IPS-18c (cell line): ENCODE data around the gene DAB2IP.
"Not testable (repeated sequence)": the region's sequence is repeated elsewhere in the genome, so short reads cannot be mapped to it uniquely, and the experiment has no call there.

Experiments
- H3K4me3 ChIP-seq: 2 replicates; pipeline ENCODE4 v1.7.0; 2013; ENCODE audit warnings: low read depth, mild to moderate bottlenecking, low read length, moderate library complexity; ENCODE audit not compliant: insufficient read depth
- H3K9me3 ChIP-seq: one replicate; pipeline ENCODE4 v1.6.1; 2013; ENCODE audit warnings: mild to moderate bottlenecking, low read length, moderate library complexity; ENCODE audit not compliant: control insufficient read depth, insufficient read depth

The DAB2IP gene

DNA sequence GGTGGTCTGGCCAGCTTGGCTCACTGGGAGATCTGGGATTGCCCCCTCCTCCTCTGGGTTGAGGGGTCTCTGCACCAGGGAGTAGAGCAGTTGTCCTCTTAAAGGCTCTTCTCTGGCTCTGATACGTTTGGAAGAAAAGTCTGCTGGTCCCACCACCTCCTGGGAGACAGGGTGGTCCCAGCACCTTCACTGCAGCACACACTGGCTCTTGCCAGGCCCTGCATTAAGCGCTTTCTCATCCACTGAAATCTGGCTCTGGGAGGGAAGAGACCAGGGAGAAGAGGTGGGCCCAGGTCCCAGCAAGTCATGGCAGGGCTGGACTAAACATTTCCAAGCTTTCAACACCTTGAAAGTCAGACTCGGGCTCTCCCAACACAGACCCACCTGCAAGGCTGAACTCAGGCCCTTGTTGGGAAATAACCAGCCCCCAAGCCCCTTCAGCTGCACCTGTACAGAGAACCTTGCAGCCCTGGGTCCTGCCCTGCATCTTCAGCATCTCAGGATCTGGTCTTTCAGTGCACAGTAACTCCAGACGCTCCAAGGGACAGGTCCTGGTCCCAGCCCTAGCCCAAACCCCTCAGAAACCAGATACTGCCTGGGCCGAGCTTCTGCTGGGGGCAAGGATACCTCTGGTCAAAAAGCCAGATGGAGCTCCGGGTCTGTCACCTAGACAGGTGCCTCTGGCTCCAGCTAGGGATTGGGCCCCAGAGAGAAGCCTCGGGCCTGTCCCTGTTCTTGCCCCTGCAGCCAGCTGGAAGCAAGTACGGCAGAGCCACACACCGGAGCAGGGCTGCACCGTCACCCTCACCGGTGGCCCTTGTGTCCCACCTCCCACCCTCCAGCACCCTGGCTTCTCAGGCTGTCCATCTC is 134.5 kb downstream of the DAB2IP start:
- no peaks in the 10 kb centered on the region for H3K9me3 ChIP-seq
- H3K4me3 ChIP-seq, result no peak overlapping the region

GRCh38 chr9:121786543-121786948 is 135.1 kb downstream of the DAB2IP start:
- Histone ChIP-seq H3K9me3 (no peaks in the 10 kb centered on the region), H3K4me3 (no peak overlapping the region)

DNA sequence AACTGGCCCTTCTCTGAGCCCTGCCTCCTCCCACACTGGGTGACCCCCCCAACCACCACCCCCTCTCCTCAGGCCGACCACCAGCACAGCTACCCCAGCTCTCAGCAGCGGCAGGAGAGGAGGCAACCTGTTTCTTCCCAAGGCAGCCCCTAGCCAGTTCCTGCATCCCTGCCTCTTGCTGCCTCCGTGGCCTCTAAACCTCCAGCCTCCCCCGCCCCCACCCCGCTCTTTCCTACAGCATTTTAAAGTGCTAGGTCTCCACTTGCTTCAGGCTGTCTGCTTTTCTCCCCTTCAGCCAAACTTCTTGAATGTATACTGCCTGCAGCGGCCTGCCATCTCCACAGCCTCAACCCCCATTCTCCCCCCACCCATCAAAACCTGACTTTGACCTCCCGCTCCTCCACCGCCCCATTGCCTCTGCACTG is 135.6 kb downstream of the DAB2IP start:
- no peaks in the 10 kb centered on the region for H3K9me3 ChIP-seq
- H3K4me3 ChIP-seq, result no peak overlapping the region

- Histone ChIP-seq H3K9me3 (no peaks in the 10 kb centered on the region), H3K4me3 (no peak overlapping the region)
Measured at GRCh38 chr9:121788686-121789366, 137.4 kb downstream of the DAB2IP start.

GRCh38 chr9:121790841-121791240 is 139.4 kb downstream of the DAB2IP start:
- no peaks in the 10 kb centered on the region for H3K9me3 ChIP-seq
- H3K4me3 ChIP-seq, result no peak overlapping the region

DNA sequence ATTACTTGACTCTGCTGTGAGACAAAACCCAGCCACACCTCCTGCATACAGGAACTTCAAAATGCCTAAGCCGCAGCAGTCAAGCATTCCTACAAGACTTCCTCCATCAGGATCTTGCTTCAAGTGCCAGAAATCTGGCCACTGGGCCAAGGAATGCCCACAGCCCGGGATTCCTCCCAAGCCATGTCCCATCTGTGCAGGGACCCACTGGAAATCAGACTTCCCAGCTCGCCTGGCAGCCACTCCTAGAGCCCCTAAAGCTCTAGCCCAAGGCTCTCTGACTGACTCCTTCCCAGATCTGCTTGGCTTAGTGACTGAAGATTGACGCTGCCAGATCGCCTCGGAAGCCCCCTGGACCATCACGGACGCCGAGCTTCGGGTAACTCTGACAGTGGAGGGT is 141.0 kb downstream of the DAB2IP start:
- H3K4me3 ChIP-seq, H3K9me3 ChIP-seq: not testable (repeated sequence)

DNA sequence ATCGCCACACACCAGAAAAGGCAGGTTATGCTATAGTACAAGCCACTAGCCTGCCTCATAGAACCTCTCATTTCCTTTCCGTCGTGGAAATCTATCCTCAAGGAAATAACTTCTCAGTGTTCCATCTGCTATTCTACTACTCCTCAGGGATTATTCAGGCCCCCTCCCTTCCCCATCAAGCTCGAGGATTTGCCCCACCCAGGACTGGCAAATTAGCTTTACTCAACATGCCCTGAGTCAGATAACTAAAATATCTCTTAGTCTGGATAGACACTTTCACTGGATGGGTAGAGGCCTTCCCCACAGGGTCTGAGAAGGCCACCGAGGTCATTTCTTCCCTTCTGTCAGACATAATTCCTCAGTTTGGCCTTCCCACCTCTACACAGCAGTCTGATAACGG is 142.9 kb downstream of the DAB2IP start:
- H3K4me3 ChIP-seq, H3K9me3 ChIP-seq: not testable (repeated sequence)

DNA sequence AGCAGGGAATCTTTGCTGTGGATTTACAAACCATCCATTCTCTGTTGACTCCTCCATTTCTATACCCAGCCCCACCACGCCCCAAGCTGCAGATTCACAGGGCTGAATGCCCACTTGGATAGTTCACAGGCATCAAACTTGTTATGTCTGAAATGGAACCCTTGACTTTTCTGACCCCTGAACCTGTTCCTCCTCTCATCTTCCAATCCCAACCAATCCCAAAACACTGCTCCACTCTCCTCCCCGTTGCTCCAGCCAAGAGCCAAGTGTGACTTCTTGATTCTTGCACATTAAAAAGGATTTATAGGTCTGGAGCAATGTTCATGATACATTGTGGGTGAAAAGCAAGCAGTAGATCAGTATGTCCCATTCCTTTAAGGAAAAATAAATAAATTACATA is 145.6 kb downstream of the DAB2IP start:
- Histone ChIP-seq H3K9me3 (no peaks in the 10 kb centered on the region), H3K4me3 (no peak overlapping the region)

- H3K4me3 ChIP-seq, result no peak overlapping the region
- H3K9me3 ChIP-seq, result no peaks in the 10 kb centered on the region
Measured at GRCh38 chr9:121798941-121799340, 147.5 kb downstream of the DAB2IP start.

DNA sequence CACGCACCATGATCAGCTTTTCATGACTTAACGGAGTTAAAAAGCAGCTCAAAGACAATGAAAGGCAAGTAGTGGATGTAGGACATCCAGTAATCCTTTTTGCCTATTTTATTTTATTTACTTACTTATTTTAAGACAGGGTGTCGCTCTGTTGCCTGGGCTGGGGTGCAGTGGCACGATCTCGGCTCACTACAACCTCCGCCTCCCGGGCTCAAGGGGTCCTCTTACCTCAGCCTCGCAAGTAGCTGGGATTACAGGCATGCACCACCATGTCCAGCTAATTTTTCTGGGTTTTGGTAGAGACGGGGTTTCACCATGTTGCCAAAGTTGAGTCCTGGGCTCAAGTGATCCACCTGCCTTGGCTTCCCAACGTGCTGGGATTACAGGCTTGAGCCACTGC is 148.9 kb downstream of the DAB2IP start:
- Histone ChIP-seq H3K4me3 (no peak overlapping the region), H3K9me3 (no peaks in the 10 kb centered on the region)

DNA sequence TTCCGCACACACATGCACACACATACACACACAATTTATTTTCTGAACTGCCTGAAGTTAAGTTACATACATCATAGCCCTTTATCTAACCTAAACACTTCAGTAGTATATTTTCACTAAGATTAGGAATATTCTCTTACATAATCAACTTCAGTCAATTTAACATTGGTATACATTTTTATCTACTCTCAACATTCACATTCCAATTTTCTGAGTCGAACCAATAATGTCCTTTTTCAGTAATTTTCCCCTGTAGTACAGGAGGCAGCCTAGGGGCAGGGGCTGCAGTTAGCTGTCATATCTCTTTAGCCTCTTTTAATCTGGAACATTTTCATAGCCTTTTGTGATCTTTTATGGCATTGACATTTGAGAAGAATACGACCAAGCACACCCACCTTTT is 150.1 kb downstream of the DAB2IP start:
- no peak overlapping the region for H3K4me3 ChIP-seq
- no peaks in the 10 kb centered on the region for H3K9me3 ChIP-seq

DNA sequence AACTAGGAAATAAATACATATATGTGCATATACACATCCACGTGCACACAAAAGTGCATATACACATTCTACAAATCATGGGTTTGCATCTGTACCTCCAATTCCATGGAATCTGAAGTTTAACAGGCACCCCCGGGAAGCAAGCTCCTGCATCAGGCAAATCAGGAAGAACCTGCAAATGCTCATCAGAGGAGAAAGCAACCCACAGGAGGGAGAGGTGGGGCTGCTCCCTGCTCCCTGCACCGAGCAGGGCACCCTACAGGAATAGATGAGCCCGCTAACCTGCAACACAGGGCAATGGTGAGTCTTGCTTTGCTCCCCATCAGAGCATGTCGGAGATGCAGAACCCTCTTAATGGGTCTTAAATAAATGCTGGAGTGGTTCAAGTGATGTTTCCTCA is 151.3 kb downstream of the DAB2IP start:
- H3K9me3 ChIP-seq, result no peaks in the 10 kb centered on the region

GRCh38 chr9:121807069-121807822 is 155.8 kb downstream of the DAB2IP start:
- Histone ChIP-seq H3K9me3 (no peaks in the 10 kb centered on the region), H3K4me3 (no peak overlapping the region)

More for the DNA sequence above, 151.3 kb downstream of the DAB2IP start:
- H3K4me3 ChIP-seq, result no peak overlapping the region

DNA sequence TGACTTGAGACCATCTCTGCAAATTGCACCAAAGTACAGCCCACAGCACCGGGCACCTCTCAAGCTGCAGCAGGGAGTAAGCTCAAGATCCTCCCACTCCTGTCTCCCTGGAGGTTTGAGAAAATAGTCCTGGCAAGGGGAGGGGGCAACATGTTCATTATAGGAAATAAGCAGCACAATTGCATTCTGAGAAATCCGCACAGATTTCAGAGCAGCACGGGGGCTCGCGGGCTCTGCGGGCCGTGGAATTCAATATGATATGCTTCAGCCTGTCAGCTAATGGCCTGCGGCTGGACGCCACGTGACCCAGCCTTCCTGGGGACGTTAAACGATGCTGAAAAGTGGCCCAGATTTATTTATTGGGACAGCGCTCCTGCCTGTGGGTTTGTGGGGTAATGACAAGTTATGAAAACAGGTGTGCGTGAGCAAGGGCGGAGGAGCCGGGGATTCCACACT is 156.4 kb downstream of the DAB2IP start:
- Histone ChIP-seq H3K9me3 (no peaks in the 10 kb centered on the region), H3K4me3 (no peak overlapping the region)

GRCh38 chr9:121808781-121809180 is 157.3 kb downstream of the DAB2IP start:
- Histone ChIP-seq H3K9me3 (no peaks in the 10 kb centered on the region), H3K4me3 (no peak overlapping the region)

DNA sequence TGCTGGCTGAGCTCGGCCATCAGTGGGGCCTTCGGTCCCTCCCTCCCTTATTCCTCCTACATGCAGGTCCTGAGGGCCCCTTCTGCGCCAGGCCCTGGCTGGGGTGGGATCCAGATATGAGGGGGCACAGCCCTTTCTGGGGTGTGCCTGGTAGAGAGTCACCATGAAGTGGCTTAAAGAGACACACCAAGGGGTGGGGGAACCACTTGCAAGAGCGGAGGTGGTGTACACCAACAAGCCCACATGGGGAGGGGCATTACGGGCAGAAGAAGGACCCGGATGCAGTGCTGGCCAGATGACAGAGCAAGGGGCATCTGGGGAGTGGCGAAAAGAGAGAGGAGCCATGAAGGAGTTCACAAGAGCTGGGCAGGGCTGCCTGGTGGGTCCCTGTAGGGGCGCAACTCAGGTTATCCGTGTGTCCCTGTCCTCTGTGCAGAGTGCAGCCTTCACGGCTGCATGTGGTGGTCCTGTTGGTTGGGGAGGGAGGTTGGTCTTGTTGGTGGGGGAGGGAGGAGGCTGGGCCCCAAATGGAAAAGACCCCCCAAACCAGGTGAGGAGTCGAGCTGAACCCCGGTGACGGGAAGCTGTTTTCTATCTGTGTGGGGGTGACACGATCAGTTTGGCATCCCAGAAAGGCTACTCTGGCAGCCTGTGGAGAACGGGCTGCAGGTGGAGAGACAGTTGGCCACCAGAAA is 158.1 kb downstream of the DAB2IP start:
- Histone ChIP-seq H3K4me3 (no peak overlapping the region), H3K9me3 (no peaks in the 10 kb centered on the region)

GRCh38 chr9:121810489-121810888 is 159.1 kb downstream of the DAB2IP start:
- H3K4me3 ChIP-seq, result no peak overlapping the region
- no peaks in the 10 kb centered on the region for H3K9me3 ChIP-seq
